PFSK-1 (cell line): ENCODE measurements around the gene SPEF2.

ENCODE experiments used
- FOXP2 ChIP-seq: optimal IDR thresholded peaks from 2 replicates; pipeline ENCODE3; 2011; ENCODE audit warnings: borderline replicate concordance, control low read depth, inconsistent platforms; ENCODE audit not compliant: insufficient read depth; ENCODE audit errors: extremely low read length, extremely low read depth
- POLR2AphosphoS5 ChIP-seq: IDR thresholded peaks from 2 replicates; pipeline ENCODE4 v1.6.1; 2012; ENCODE audit warnings: low read depth, mild to moderate bottlenecking, control low read depth, low read length, moderate library complexity
- SIN3A ChIP-seq: IDR thresholded peaks from 2 replicates; pipeline ENCODE4 v1.6.1; 2012; ENCODE audit warnings: mild to moderate bottlenecking, low read length, moderate library complexity, borderline replicate concordance; ENCODE audit not compliant: insufficient read depth
- TAF1 ChIP-seq: IDR thresholded peaks from 2 replicates; pipeline ENCODE4 v1.6.1; 2012; ENCODE audit warnings: low read length, control low read depth, borderline replicate concordance; ENCODE audit not compliant: insufficient read depth
- TF ChIP-seq, protein P1 (sequence below), 2 experiments: IDR thresholded peaks; 2 replicates each; pipeline versions ENCODE4 v1.6.1 to v1.8.0; 2011 to 2012; ENCODE audit warnings: low read depth in 2 of 2, low read length in 2 of 2, control low read depth in 1 of 2, inconsistent platforms in 1 of 2, mild to moderate bottlenecking in 1 of 2, moderate library complexity in 1 of 2; ENCODE audit not compliant: insufficient read depth in 1 of 2

The SPEF2 gene

DNA sequence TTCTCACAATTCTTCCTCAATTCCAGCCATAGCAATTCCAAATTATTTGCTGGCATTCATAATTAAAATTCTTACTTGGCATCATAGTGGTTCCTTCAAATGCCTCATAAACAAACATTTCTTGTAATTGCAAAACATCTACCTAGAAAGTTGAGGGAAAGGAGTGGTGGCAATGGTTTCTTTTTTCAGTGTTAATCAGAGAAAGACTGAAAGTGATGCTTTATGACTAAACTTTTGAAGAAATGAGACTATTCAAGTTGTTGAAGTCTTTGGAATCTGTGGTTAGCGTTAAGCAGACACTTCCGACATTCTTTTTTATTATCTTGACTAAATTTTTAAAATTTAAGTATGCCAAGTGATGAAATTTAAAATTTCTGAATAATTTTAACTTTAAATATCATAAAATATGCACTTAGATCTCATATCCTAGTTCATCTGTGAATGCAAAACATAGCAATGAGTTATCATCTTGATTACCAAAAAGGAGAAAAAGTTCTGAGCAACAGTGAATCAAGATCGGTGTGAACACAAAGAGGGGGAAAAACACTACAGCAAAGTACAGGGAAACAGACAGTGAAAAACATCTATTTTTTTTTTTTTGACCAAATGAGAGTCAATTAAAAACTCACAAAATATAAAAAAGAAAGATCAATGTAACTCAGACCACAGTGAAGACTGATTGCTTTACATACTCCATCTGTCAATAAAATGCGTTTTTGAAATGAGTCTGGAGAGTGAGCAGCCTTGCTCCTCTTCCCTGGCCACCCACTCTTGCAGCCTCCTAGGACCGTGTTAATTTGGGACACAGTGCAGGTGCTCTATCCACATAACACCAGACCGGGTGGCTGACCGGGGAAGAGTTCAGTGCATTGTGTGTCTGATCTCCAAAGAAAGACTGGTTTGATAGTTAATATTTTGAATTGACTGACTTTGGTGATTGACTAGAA is 218.4 kb downstream of the SPEF2 start:
- TF ChIP-seq SIN3A (no peak), TAF1 (no peak), POLR2AphosphoS5 (no peak), FOXP2 (no peak)
- TF ChIP-seq, protein P1, sequence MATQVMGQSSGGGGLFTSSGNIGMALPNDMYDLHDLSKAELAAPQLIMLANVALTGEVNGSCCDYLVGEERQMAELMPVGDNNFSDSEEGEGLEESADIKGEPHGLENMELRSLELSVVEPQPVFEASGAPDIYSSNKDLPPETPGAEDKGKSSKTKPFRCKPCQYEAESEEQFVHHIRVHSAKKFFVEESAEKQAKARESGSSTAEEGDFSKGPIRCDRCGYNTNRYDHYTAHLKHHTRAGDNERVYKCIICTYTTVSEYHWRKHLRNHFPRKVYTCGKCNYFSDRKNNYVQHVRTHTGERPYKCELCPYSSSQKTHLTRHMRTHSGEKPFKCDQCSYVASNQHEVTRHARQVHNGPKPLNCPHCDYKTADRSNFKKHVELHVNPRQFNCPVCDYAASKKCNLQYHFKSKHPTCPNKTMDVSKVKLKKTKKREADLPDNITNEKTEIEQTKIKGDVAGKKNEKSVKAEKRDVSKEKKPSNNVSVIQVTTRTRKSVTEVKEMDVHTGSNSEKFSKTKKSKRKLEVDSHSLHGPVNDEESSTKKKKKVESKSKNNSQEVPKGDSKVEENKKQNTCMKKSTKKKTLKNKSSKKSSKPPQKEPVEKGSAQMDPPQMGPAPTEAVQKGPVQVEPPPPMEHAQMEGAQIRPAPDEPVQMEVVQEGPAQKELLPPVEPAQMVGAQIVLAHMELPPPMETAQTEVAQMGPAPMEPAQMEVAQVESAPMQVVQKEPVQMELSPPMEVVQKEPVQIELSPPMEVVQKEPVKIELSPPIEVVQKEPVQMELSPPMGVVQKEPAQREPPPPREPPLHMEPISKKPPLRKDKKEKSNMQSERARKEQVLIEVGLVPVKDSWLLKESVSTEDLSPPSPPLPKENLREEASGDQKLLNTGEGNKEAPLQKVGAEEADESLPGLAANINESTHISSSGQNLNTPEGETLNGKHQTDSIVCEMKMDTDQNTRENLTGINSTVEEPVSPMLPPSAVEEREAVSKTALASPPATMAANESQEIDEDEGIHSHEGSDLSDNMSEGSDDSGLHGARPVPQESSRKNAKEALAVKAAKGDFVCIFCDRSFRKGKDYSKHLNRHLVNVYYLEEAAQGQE (IDR thresholded peaks at IDR 0.05; ENCODE audit: insufficient read depth in 1 of 2, low read depth in 2 of 2, low read length in 2 of 2) = no peak

DNA sequence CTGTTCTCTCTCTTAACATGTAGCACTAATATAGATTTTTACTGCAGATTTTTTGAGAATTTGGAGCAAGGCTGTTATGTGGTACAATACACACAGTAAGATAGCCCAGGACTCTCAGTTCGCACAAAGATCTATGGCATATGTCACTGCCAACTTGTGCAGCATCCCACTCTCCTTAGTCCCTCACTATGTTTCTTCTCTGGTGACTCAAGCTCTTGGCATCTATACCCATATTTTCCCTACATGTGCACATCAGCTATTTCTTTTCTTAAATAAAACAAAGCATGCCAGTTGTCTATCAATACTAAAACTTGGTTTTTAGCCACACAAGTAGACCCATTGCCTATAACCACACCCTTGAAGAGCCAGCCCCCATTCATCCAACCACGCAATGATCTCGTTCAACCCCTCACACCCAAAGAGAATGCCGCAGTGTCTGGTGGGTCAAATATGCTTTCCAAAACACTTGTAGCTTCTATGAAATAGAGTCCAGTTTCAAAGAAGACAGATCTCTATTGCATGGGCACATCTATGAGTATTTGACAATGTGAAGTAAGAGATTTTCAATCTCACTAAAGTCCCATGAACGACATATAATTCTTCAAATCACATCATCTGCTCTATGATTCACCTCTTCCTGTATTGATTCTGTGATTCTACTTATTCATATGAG is 220.8 kb downstream of the SPEF2 start:
- no peak for TF ChIP-seq FOXP2
- TF ChIP-seq, protein P1 (IDR thresholded peaks at IDR 0.05; ENCODE audit: insufficient read depth in 1 of 2, low read depth in 2 of 2, low read length in 2 of 2) = no peak
- TF ChIP-seq SIN3A = no peak
- no peak for TF ChIP-seq POLR2AphosphoS5
- TF ChIP-seq TAF1 = no peak

DNA sequence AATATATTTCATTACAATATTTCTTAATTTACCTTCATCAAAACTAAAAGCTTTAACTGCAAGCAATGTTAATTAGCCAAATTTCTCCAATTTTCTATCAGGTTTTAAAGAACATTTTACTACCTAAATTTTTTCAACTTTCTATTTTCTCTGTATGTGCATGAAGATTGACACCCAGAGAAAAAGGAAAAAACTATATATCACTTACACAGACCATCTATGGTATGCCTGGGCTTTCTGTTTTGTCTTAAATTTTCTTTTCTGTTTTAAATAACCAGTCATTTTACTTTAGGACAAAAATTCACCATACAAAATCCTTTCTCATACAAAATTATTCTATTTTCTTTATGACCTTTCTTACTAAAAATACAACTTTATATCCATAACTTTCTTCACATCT is 225.2 kb downstream of the SPEF2 start:
- TF ChIP-seq SIN3A (no peak), POLR2AphosphoS5 (no peak), TAF1 (no peak), FOXP2 (no peak)
- TF ChIP-seq, protein P1 (IDR thresholded peaks at IDR 0.05; ENCODE audit: insufficient read depth in 1 of 2, low read depth in 2 of 2, low read length in 2 of 2) = no peak

DNA sequence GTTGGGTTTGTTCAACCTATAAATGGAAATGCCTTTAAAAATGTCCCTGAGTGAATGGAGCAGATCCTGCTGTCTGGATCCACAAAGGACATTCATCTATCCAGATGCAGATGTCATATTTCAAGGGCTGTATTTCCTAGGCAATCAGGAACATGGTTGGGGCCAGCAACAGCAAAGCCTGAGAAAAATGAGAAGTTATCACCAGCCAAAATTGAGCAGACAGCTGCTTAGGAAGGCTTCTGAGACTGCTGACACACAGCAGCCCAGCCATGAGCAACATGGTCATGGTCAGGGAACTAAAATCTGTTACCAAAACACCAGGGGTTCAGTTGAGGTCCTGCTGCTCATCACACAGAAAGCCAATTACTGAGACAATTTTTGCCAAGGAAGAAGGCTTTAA is 229.8 kb downstream of the SPEF2 start:
- TF ChIP-seq, protein P1 (IDR thresholded peaks at IDR 0.05; ENCODE audit: insufficient read depth in 1 of 2, low read depth in 2 of 2, low read length in 2 of 2) = no peak
- no peak for TF ChIP-seq SIN3A
- no peak for TF ChIP-seq POLR2AphosphoS5
- no peak for TF ChIP-seq TAF1
- TF ChIP-seq FOXP2 = no peak
